Posterior vena cava (tissue), 2 donors: ENCODE measurements around the gene DLGAP1. TPM values are rescaled to one million over a fixed set of nuclear protein-coding genes. Genes with fewer than 3 reads are reported as not detected.

Experiments used
- DNase-seq: peaks from one replicate; pipeline ENCODE4 v3.0.0-alpha.2; 2020; ENCODE audit warnings: low spot score
- intact Hi-C, 2 donors: fragments of 100-400 bp; cut with DNase I; formaldehyde crosslinking; loops; one replicate each; pipeline versions ENCODE4 v1.14.1 to v1.14.2; 2022 to 2023
- microRNA-seq, 2 donors: library from miRNA; unstranded; fragments of <30 nt; microRNA quantifications; one replicate each; pipeline ENCODE4 v1.2.0, GENCODE V29; 2020 to 2021; ENCODE audit warnings: borderline microRNAs expressed in 2 of 2
- total RNA-seq, 2 donors: library from RNA; stranded (reverse); fragmentation: NEBNext Ultra II Directional; extraction: Animal tissue kit (Norgen Biotek cat#: 25700); gene quantifications; one replicate each; pipeline ENCODE4 v1.2.1, GENCODE V29; 2021
- donor health status: DM: yes; HTN: yes; CAD: no.
- donor health status: DM: yes; HTN: yes; CAD: no.

DLGAP1 gene
- total RNA-seq, 2 donors from 2014 or later = 0.05 to 0.32 TPM

- no peak for DNase-seq
- intact Hi-C loops = no loop called here
These were observed 1007.8 kb downstream of the DLGAP1 start for GRCh38 chr18:3447068-3447894.

Small RNA genes lying within 50 kb of the gene (microRNA-seq; reads per million reads assigned to microRNA genes)
- gene MIR6718 = 0 reads per million in 2 donors
